Stimulated activated CD4-positive, alpha-beta T cell treated with anti-CD3 and anti-CD28 coated beads, Interleukin-12 subunit alpha, Interleukin-12 subunit beta, amount 100 ng/mL, for 24 hours (primary cell): Measurements from ENCODE around the gene GMCL1.
"Not testable (repeated sequence)": the region's sequence is repeated elsewhere in the genome, so short reads cannot be mapped to it uniquely, and the experiment has no call there.

Experiments
- DNase-seq, 2 experiments: peaks; one replicate each; pipeline ENCODE4 v3.0.0-alpha.2; 2020; ENCODE audit warnings: low read depth in 2 of 2

Gene GMCL1, protein sequence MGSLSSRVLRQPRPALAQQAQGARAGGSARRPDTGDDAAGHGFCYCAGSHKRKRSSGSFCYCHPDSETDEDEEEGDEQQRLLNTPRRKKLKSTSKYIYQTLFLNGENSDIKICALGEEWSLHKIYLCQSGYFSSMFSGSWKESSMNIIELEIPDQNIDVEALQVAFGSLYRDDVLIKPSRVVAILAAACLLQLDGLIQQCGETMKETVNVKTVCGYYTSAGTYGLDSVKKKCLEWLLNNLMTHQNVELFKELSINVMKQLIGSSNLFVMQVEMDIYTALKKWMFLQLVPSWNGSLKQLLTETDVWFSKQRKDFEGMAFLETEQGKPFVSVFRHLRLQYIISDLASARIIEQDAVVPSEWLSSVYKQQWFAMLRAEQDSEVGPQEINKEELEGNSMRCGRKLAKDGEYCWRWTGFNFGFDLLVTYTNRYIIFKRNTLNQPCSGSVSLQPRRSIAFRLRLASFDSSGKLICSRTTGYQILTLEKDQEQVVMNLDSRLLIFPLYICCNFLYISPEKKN

GRCh38 chr2:69829256-69830044, at the start of gene GMCL1:
Gene GMCL1, plus strand, starts transcription at chr2:69829660. Its CDS starts 233 bp downstream, at chr2:69829893.
- peak; percentile 97 to 98 for DNase-seq

GRCh38 chr2:69780921-69781320, 48.5 kb upstream of the GMCL1 start:
- DNase-seq = no peak

- no peak for DNase-seq
Measured at GRCh38 chr2:69781321-69782248, 47.9 kb upstream of the GMCL1 start.

DNA sequence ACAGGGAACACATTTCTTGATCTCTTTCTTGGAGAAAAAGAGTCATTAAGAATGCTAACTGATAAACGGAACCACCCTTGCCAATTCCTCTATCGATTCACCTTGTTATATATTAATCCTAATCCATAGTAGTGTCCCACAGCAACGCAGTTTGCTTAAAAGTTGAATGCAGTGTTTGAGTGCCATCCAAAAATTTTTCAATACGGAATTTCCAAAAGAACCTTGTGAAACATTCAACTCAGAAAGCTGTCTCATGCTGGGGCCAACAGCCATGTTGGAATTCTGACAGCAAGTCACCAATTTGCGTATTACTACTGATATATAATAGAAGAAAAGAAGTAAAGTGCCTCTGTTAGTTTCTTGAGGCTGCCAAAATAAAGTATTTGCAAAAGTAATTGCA, 45.2 kb upstream of the GMCL1 start:
- no peak for DNase-seq

DNA sequence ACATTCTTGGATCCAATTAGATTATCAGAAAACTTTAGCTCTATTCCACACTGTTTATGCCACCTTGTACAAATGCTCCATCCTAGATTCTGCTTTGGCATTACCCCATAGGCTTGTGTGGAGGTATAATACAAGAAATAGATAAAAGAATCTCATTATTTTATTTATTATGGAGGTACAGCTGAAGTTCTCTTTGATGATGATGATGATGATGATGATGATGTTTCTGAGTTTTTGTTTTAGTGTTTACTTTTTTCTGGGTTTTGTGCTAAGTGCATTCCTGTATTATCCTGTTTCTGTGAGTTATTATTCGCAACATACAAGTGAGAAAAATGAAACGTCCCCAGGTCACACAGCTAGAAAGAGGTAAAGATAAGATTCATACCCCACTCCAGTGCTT, 44.1 kb upstream of the GMCL1 start:
- no peak for DNase-seq

DNA sequence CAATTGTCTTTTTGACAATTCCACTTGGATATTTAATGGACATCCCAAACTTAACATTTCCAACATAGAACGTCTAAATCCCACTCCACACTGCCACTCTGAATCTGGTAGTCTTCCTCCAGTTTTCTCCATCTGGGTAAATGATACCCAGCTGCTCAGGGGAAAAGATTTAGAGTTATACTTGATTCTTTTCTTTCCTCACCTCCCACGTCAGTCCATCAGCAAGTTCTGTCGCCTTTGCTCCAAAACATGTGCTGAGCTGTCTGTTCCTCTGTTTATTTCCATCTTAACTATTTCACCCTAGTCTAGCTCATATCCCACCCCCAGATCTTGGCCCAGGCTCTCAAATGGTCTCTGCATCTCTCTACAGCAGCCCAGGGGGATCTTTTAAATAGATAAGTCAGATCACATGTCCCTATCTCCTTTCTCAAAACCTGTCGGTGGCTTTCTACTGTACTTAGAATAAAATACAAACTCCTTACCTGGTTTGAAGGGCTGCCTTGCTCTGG, 43.4 kb upstream of the GMCL1 start:
- no peak for DNase-seq

GRCh38 chr2:69789175-69789721, 40.2 kb upstream of the GMCL1 start:
- no peak for DNase-seq

GRCh38 chr2:69789772-69790600, 39.5 kb upstream of the GMCL1 start:
- DNase-seq = no peak

- no peak for DNase-seq
Measured at GRCh38 chr2:69790601-69790959, 38.9 kb upstream of the GMCL1 start.

GRCh38 chr2:69791045-69791444, 38.4 kb upstream of the GMCL1 start:
- DNase-seq = no peak

DNA sequence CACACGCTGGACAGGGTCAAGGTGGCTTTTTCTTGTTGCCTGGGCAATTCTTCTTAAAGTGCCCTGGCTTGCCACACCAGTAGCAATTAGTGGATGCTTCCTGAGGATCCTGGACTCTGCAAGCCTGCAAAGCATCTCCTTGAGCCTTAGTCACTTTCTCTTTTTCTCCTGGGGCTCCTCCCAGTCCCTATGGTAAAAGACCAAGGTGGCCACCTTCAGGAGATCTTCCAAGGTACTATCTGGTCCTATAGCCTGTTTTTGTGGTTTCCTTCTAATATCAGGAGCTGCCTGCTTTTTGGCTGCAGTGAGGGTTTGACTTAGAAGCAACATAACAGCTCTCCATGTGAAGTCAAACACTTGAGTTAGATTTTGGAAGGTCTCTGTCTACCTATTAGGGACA, 33.3 kb upstream of the GMCL1 start:
- no peak for DNase-seq

GRCh38 chr2:69797235-69797634, 32.2 kb upstream of the GMCL1 start:
- no peak for DNase-seq

DNA sequence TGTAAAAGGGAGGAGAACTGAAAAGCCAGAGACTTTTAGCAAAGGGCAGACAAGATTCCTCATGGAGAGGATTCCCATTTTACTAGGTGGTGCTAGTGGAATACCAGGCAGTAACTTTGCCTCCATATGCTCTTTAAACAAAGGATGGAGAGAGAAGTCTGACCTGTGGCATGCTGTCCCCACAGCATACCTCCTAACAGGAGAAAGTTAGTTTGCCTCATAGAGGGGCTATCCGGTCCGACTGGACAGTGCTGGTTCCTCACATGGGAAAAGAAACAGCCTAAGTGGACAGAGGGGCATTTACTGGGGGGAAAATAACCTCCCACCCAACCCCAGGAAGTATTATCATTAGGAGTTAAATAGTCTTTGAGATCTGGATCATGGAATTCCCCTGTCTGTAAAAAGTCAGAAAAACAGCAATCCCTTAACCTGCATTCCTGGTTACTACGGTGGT, 31.6 kb upstream of the GMCL1 start:
- DNase-seq = no peak

DNA sequence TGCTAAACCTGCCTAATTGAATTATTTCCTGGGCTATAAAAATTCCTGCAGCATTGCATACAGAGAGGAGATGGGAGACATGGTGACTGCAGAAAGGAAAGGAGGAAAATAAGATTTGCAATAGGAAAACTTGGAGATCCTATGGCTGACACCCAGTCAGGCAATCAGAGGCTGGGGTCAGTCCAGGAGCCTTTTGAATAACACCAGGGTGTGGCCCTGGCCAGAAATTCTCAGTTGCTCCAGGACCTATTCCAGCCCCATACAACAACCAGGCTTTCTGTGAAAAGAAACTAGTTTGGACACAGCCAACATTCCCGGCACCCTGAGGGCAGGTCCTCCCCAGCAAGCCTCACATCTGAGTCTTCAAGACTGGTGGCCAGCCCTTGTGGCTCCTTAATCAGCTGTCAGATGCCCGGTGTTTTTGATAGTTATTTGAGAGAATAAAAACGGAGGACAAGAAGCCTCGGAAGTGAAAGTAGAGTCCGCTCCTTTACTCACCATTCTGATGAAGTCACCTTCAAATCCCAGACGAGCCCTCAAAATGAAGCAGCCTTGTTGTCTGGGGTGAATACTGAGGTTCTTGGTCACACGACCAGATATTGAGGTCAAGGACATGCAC, 31.1 kb upstream of the GMCL1 start:
- DNase-seq = no peak

GRCh38 chr2:69798909-69799526, 30.4 kb upstream of the GMCL1 start:
- no peak for DNase-seq

GRCh38 chr2:69801745-69802290, 27.6 kb upstream of the GMCL1 start:
- no peak for DNase-seq

GRCh38 chr2:69802781-69803367, 26.6 kb upstream of the GMCL1 start:
- DNase-seq = not testable (repeated sequence)

- no peak for DNase-seq
Measured at GRCh38 chr2:69804416-69804815, 25.0 kb upstream of the GMCL1 start.

DNA sequence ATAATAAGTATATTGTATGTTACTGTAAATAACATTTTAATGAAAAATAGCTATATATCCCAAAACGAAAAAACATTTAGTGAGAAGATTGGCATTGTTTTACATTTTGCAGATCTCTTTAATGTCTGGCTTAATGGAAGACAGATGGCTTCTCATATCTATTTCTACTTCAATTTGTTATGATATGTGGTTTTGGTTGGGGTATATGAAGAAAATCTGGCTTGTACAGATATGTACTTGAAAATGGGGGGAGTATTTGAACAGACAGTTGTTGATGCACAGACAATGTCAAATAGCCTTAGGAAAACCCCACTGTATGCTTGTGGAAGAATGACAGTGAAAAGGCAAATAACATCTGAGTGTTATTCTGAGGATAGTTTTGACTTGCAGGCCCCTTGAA, 23.6 kb upstream of the GMCL1 start:
- DNase-seq = no peak
